Measurements from ENCODE around the gene CDCA5. TPM values are rescaled to one million over a fixed set of nuclear protein-coding genes. Genes with fewer than 3 reads are reported as not detected.
A peak's percentile ranks its signal among the peaks of the same experiment; 100 is the strongest.

CDCA5 gene
- total RNA-seq, 5 donors from 2014 or later (not counting 1 experiment from before 2014, with no cell fraction given): 1.2 to 4.2 (median 1.7) TPM

- Mint-ChIP-seq H3K4me1 (no peaks in the 10 kb centered on the region), H3K27me3 (no peaks in the 10 kb centered on the region), H3K9me3 (no peaks in the 10 kb centered on the region), H3K27ac (no peak overlapping the region), H3K36me3 (no peaks in the 10 kb centered on the region), H3K4me3 (no peak overlapping the region)
- Histone ChIP-seq H3K36me3 (ENCODE audit: control insufficient read depth in 2 of 2, extremely low read depth in 1 of 2, insufficient read depth in 1 of 2, low read length in 1 of 2) (no peaks in the 10 kb centered on the region), H3K4me1 (ENCODE audit: control insufficient read depth in 1 of 2, extremely low read depth in 1 of 2, insufficient read depth in 2 of 2, low read length in 2 of 2) (no peaks in the 10 kb centered on the region), H3K27ac (ENCODE audit: low read length) (no peak overlapping the region), H3K4me3 (ENCODE audit: control insufficient read depth in 1 of 2, extremely low read depth in 1 of 2, low read length in 1 of 2) (no peak overlapping the region), H3K27me3 (replicated peaks in 1 of 2; ENCODE audit: control insufficient read depth in 2 of 2, extremely low read depth in 1 of 2, insufficient read depth in 2 of 2, low read length in 1 of 2) (peaks cover 0 to 10% of the 10 kb centered on the region in 2 experiments), H3K9me3 (no peaks in the 10 kb centered on the region)
- WGBS (ENCODE audit: insufficient coverage): 84% methylated on average over 8 of the region's 10 CpGs
- POLR2A ChIA-PET: no interaction called here
- CTCF ChIA-PET: no interaction called here
- no peak for DNase-seq
- ATAC-seq (replicated peaks in 1 of 4): no peak
Observed at GRCh38 chr11:65067446-65067845, 16.4 kb downstream of the CDCA5 start.

- Mint-ChIP-seq H3K27me3 (no peaks in the 10 kb centered on the region), H3K4me1 (no peaks in the 10 kb centered on the region), H3K9me3 (no peaks in the 10 kb centered on the region), H3K27ac (no peak overlapping the region), H3K4me3 (no peak overlapping the region), H3K36me3 (no peaks in the 10 kb centered on the region)
- Histone ChIP-seq H3K36me3 (ENCODE audit: control insufficient read depth in 2 of 2, extremely low read depth in 1 of 2, insufficient read depth in 1 of 2, low read length in 1 of 2) (no peaks in the 10 kb centered on the region), H3K4me3 (ENCODE audit: control insufficient read depth in 1 of 2, extremely low read depth in 1 of 2, low read length in 1 of 2) (no peak overlapping the region), H3K4me1 (ENCODE audit: control insufficient read depth in 1 of 2, extremely low read depth in 1 of 2, insufficient read depth in 2 of 2, low read length in 2 of 2) (no peaks in the 10 kb centered on the region), H3K27ac (ENCODE audit: low read length) (no peak overlapping the region), H3K27me3 (replicated peaks in 1 of 2; ENCODE audit: control insufficient read depth in 2 of 2, extremely low read depth in 1 of 2, insufficient read depth in 2 of 2, low read length in 1 of 2) (peaks cover 0 to 13% of the 10 kb centered on the region in 2 experiments), H3K9me3 (no peaks in the 10 kb centered on the region)
- ChIA-PET CTCF (no interaction called here), POLR2A (no interaction called here)
- ATAC-seq (replicated peaks in 1 of 4) (no peak), DNase-seq (no peak)
- 92% methylated on average over 4 of the region's 4 CpGs for WGBS (ENCODE audit: insufficient coverage)
Observed at GRCh38 chr11:65066805-65067291, 17.0 kb downstream of the CDCA5 start.

GRCh38 chr11:65066315-65066714 is 17.5 kb downstream of the CDCA5 start:
- WGBS (ENCODE audit: insufficient coverage): 78% methylated on average over 11 of the region's 11 CpGs
- Mint-ChIP-seq H3K4me3 (no peak overlapping the region), H3K27me3 (no peaks in the 10 kb centered on the region), H3K27ac (no peak overlapping the region), H3K9me3 (no peaks in the 10 kb centered on the region), H3K36me3 (no peaks in the 10 kb centered on the region), H3K4me1 (no peaks in the 10 kb centered on the region)
- DNase-seq (no peak), ATAC-seq (replicated peaks in 1 of 4) (no peak)
- POLR2A ChIA-PET: no interaction called here
- Histone ChIP-seq H3K27me3 (replicated peaks in 1 of 2; ENCODE audit: control insufficient read depth in 2 of 2, extremely low read depth in 1 of 2, insufficient read depth in 2 of 2, low read length in 1 of 2) (peaks cover 0 to 13% of the 10 kb centered on the region in 2 experiments), H3K27ac (ENCODE audit: low read length) (no peak overlapping the region), H3K4me3 (ENCODE audit: control insufficient read depth in 1 of 2, extremely low read depth in 1 of 2, low read length in 1 of 2) (no peak overlapping the region), H3K9me3 (no peaks in the 10 kb centered on the region), H3K4me1 (ENCODE audit: control insufficient read depth in 1 of 2, extremely low read depth in 1 of 2, insufficient read depth in 2 of 2, low read length in 2 of 2) (no peaks in the 10 kb centered on the region), H3K36me3 (ENCODE audit: control insufficient read depth in 2 of 2, extremely low read depth in 1 of 2, insufficient read depth in 1 of 2, low read length in 1 of 2) (no peaks in the 10 kb centered on the region)
- CTCF ChIA-PET: no interaction called here

- H3K36me3 Mint-ChIP-seq: no peaks in the 10 kb centered on the region
- no peaks in the 10 kb centered on the region for H3K4me1 ChIP-seq (ENCODE audit: control insufficient read depth in 1 of 2, extremely low read depth in 1 of 2, insufficient read depth in 2 of 2, low read length in 2 of 2)
- H3K27ac Mint-ChIP-seq: no peak overlapping the region
- H3K36me3 ChIP-seq (ENCODE audit: control insufficient read depth in 2 of 2, extremely low read depth in 1 of 2, insufficient read depth in 1 of 2, low read length in 1 of 2): no peaks in the 10 kb centered on the region
- ATAC-seq (replicated peaks in 1 of 4) (no peak), DNase-seq (no peak)
- no peak overlapping the region for H3K4me3 ChIP-seq (ENCODE audit: control insufficient read depth in 1 of 2, extremely low read depth in 1 of 2, low read length in 1 of 2)
- no peaks in the 10 kb centered on the region for H3K9me3 ChIP-seq
- CTCF ChIA-PET: no interaction called here
- 91% methylated on average over 4 of the region's 7 CpGs for WGBS (ENCODE audit: insufficient coverage)
- no peaks in the 10 kb centered on the region for H3K9me3 Mint-ChIP-seq
- peaks cover 0 to 13% of the 10 kb centered on the region in 2 experiments for H3K27me3 ChIP-seq (replicated peaks in 1 of 2; ENCODE audit: control insufficient read depth in 2 of 2, extremely low read depth in 1 of 2, insufficient read depth in 2 of 2, low read length in 1 of 2)
- peaks cover 0 to 4% (median 2%) of the 10 kb centered on the region in 3 donors for H3K4me1 Mint-ChIP-seq
- no peak overlapping the region for H3K4me3 Mint-ChIP-seq
- H3K27me3 Mint-ChIP-seq: no peaks in the 10 kb centered on the region
- no peak overlapping the region for H3K27ac ChIP-seq (ENCODE audit: low read length)
- POLR2A ChIA-PET: no interaction called here
Observed at GRCh38 chr11:65065851-65066250, 18.0 kb downstream of the CDCA5 start.

GRCh38 chr11:65064847-65065240 is 19.0 kb downstream of the CDCA5 start:
- Histone ChIP-seq H3K27me3 (replicated peaks in 1 of 2; ENCODE audit: control insufficient read depth in 2 of 2, extremely low read depth in 1 of 2, insufficient read depth in 2 of 2, low read length in 1 of 2) (peaks cover 0 to 13% of the 10 kb centered on the region in 2 experiments), H3K4me3 (ENCODE audit: control insufficient read depth in 1 of 2, extremely low read depth in 1 of 2, low read length in 1 of 2) (no peak overlapping the region), H3K9me3 (no peaks in the 10 kb centered on the region), H3K27ac (ENCODE audit: low read length) (no peak overlapping the region), H3K4me1 (ENCODE audit: control insufficient read depth in 1 of 2, extremely low read depth in 1 of 2, insufficient read depth in 2 of 2, low read length in 2 of 2) (no peaks in the 10 kb centered on the region), H3K36me3 (ENCODE audit: control insufficient read depth in 2 of 2, extremely low read depth in 1 of 2, insufficient read depth in 1 of 2, low read length in 1 of 2) (no peaks in the 10 kb centered on the region)
- Mint-ChIP-seq H3K9me3 (no peaks in the 10 kb centered on the region), H3K4me3 (no peak overlapping the region), H3K27me3 (no peaks in the 10 kb centered on the region), H3K27ac (no peak overlapping the region), H3K4me1 (peaks cover 0 to 4% (median 2%) of the 10 kb centered on the region in 3 donors), H3K36me3 (no peaks in the 10 kb centered on the region)
- no peak for ATAC-seq (replicated peaks in 1 of 4)
- POLR2A ChIA-PET: no interaction called here
- CTCF ChIA-PET: no interaction called here
- no peak for DNase-seq
- WGBS (ENCODE audit: insufficient coverage): no CpG with 5 or more reads among the region's 4 CpGs

GRCh38 chr11:65063532-65063931 is 20.3 kb downstream of the CDCA5 start:
- H3K27ac ChIP-seq (ENCODE audit: low read length): no peak overlapping the region
- no peaks in the 10 kb centered on the region for H3K9me3 ChIP-seq
- Mint-ChIP-seq H3K27ac (no peak overlapping the region), H3K36me3 (no peaks in the 10 kb centered on the region), H3K4me1 (peaks cover 0 to 4% (median 2%) of the 10 kb centered on the region in 3 donors), H3K4me3 (no peak overlapping the region), H3K27me3 (no peaks in the 10 kb centered on the region), H3K9me3 (no peaks in the 10 kb centered on the region)
- CTCF ChIA-PET: no interaction called here
- WGBS (ENCODE audit: insufficient coverage): 91% methylated on average over 1 of the region's 3 CpGs
- no peak overlapping the region for H3K4me3 ChIP-seq (ENCODE audit: control insufficient read depth in 1 of 2, extremely low read depth in 1 of 2, low read length in 1 of 2)
- POLR2A ChIA-PET: no interaction called here
- no peak for ATAC-seq (replicated peaks in 1 of 4)
- DNase-seq: no peak
- no peaks in the 10 kb centered on the region for H3K36me3 ChIP-seq (ENCODE audit: control insufficient read depth in 2 of 2, extremely low read depth in 1 of 2, insufficient read depth in 1 of 2, low read length in 1 of 2)
- H3K4me1 ChIP-seq (ENCODE audit: control insufficient read depth in 1 of 2, extremely low read depth in 1 of 2, insufficient read depth in 2 of 2, low read length in 2 of 2): no peaks in the 10 kb centered on the region
- peaks cover 0 to 16% of the 10 kb centered on the region in 2 experiments for H3K27me3 ChIP-seq (replicated peaks in 1 of 2; ENCODE audit: control insufficient read depth in 2 of 2, extremely low read depth in 1 of 2, insufficient read depth in 2 of 2, low read length in 1 of 2)

- WGBS (ENCODE audit: insufficient coverage): 86% methylated on average over 6 of the region's 9 CpGs
- no peaks in the 10 kb centered on the region for H3K4me1 ChIP-seq (ENCODE audit: control insufficient read depth in 1 of 2, extremely low read depth in 1 of 2, insufficient read depth in 2 of 2, low read length in 2 of 2)
- Mint-ChIP-seq H3K9me3 (no peaks in the 10 kb centered on the region), H3K27ac (no peak overlapping the region), H3K36me3 (no peaks in the 10 kb centered on the region), H3K27me3 (no peaks in the 10 kb centered on the region), H3K4me1 (peaks cover 0 to 4% (median 2%) of the 10 kb centered on the region in 3 donors), H3K4me3 (no peak overlapping the region)
- no peaks in the 10 kb centered on the region for H3K36me3 ChIP-seq (ENCODE audit: control insufficient read depth in 2 of 2, extremely low read depth in 1 of 2, insufficient read depth in 1 of 2, low read length in 1 of 2)
- ATAC-seq (replicated peaks in 1 of 4) (peak in 1 of 4 experiments; percentile 51), DNase-seq (peak in 1 of 35 experiments; percentile 5)
- peaks cover 0 to 12% of the 10 kb centered on the region in 2 experiments for H3K27me3 ChIP-seq (replicated peaks in 1 of 2; ENCODE audit: control insufficient read depth in 2 of 2, extremely low read depth in 1 of 2, insufficient read depth in 2 of 2, low read length in 1 of 2)
- no peak overlapping the region for H3K27ac ChIP-seq (ENCODE audit: low read length)
- CTCF ChIA-PET: no interaction called here
- no peaks in the 10 kb centered on the region for H3K9me3 ChIP-seq
- no peak overlapping the region for H3K4me3 ChIP-seq (ENCODE audit: control insufficient read depth in 1 of 2, extremely low read depth in 1 of 2, low read length in 1 of 2)
- POLR2A ChIA-PET: no interaction called here
Observed at GRCh38 chr11:65060913-65061408, 22.9 kb downstream of the CDCA5 start.
